ENCODE measurements around the gene TCF25.
"Not testable (repeated sequence)": the region's sequence is repeated elsewhere in the genome, so short reads cannot be mapped to it uniquely, and the experiment has no call there.

The TCF25 gene

DNA sequence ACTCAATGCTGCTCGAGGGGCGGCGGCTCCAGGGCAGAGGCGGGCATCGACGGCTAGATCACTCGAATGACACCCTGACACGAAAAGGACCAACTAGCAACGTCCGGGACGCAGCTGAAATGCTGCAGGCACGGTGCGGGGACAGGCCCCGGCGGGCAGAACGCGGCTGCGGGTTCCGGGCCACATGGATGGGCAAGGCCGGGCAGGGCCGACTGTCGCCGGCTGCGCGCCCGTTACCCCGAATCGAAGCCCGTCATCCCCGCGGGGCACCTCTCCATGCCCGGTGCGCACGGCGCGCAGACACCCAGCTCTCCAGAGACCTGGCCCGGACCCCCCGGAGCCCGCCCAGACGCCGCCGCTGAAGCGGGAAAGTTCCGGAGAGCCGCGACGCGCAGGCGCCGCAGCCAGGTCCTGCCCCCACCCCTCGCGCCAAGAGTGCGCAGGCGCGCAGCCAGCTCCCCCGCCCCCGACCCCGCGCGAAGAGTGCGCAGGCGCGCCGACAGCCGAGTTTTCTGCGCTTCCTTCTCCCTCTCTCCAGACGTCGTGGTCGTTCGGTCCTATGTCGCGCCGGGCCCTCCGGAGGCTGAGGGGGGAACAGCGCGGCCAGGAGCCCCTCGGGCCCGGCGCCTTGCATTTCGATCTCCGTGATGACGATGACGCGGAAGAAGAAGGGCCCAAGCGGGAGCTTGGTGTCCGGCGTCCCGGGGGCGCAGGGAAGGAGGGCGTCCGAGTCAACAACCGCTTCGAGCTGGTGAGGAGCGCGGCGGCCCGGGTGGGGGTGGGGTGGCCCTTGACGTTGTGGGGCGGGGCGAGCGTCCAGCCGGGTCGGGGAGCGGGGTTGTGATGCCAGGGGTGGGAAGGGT lies at the start of gene TCF25:
TSS of gene TCF25 (plus strand) at position 484 of the 863 bp plus-strand sequence. CDS start at position 560, 76 bp downstream.
- Histone ChIP-seq H3K27ac (ENCODE audit: low read length) (peak within 1 kb of the TSS; percentile 92), H3K27me3 (ENCODE audit: low read depth, low read length) (no peaks in the 10 kb centered on the region), H3K36me3 (ENCODE audit: control insufficient read depth in 1 of 2, insufficient read depth in 2 of 2, low read length in 2 of 2) (peaks cover 0 to 12% of the 10 kb centered on the region in 2 donors), H3K4me1 (ENCODE audit: control insufficient read depth in 1 of 2, insufficient read depth in 2 of 2, low read length in 2 of 2) (peaks cover 0 to 18% of the 10 kb centered on the region in 2 donors), H3K9me3 (ENCODE audit: control insufficient read depth in 1 of 2, low read length in 2 of 2) (no peaks in the 10 kb centered on the region), H3K4me3 (ENCODE audit: low read depth in 1 of 2, low read length in 2 of 2) (peak within 1 kb of the TSS; percentile 68 to 70)

DNA sequence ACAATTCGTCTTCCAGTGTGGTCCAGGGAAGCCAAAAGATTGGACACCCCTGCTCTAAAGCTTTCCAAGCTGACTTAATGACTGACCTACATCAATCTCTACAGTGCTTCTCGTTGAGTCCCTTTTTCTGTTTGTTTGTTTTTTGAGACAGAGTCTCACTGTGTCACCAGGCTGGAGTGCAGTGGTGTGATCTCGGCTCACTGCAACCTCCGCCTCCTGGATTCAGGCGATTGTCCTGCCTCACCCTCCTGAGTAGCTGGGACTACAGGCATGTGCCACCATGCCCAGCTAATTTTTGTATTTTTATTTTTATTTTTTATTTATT lies 49.6 kb upstream of the TCF25 start:
- H3K4me1 ChIP-seq (ENCODE audit: control insufficient read depth in 1 of 2, insufficient read depth in 2 of 2, low read length in 2 of 2); H3K9me3 ChIP-seq (ENCODE audit: control insufficient read depth in 1 of 2, low read length in 2 of 2); H3K27me3 ChIP-seq (ENCODE audit: low read depth, low read length); H3K4me3 ChIP-seq (ENCODE audit: low read depth in 1 of 2, low read length in 2 of 2); H3K36me3 ChIP-seq (ENCODE audit: control insufficient read depth in 1 of 2, insufficient read depth in 2 of 2, low read length in 2 of 2); H3K27ac ChIP-seq (ENCODE audit: low read length): not testable (repeated sequence)

DNA sequence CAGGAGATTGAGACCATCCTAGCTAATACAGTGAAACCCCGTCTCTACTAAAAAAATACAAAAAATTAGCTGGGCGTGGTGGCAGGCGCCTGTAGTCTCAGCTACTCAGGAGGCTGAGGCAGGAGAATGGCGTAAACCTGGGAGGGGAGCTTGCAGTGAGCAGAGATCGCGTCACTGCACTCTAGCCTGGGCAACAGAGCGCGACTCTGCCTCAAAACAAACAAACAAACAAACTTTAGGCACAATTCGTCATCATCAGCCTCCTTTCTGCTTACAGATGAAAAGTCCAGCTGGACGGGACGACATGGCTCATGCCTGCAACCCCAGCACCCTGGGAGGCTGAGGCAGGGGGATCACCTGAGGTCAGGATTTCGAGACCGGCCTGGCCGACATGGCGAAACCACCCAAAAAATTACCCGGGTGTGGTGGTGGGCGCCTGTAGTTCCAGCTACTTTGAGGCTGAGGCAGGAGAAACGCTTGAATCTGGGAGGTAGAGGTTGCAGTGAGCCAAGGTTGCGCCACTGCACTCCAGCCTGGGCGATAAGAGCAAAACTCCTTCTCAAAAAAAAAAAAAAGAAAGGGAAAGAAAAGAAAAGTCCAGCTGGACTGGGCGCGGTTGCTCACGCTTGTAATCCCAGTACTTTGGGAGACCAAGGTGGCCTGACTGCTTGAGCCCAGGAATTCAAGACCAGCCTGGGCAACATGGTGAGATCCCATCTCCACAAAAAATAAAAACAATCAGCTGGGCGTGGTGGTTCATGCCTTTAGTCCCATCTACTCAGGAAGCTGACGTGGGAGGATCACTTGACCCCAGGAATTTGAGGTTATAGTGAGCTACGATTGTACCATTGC lies 46.6 kb upstream of the TCF25 start:
- H3K36me3 ChIP-seq (ENCODE audit: control insufficient read depth in 1 of 2, insufficient read depth in 2 of 2, low read length in 2 of 2), result no peaks in the 10 kb centered on the region
- no peaks in the 10 kb centered on the region for H3K9me3 ChIP-seq (ENCODE audit: control insufficient read depth in 1 of 2, low read length in 2 of 2)
- H3K27ac ChIP-seq (ENCODE audit: low read length), result no peak overlapping the region
- no peaks in the 10 kb centered on the region for H3K27me3 ChIP-seq (ENCODE audit: low read depth, low read length)
- peaks cover 0 to 13% of the 10 kb centered on the region in 2 donors for H3K4me1 ChIP-seq (ENCODE audit: control insufficient read depth in 1 of 2, insufficient read depth in 2 of 2, low read length in 2 of 2)
- no peak overlapping the region for H3K4me3 ChIP-seq (ENCODE audit: low read depth in 1 of 2, low read length in 2 of 2)

DNA sequence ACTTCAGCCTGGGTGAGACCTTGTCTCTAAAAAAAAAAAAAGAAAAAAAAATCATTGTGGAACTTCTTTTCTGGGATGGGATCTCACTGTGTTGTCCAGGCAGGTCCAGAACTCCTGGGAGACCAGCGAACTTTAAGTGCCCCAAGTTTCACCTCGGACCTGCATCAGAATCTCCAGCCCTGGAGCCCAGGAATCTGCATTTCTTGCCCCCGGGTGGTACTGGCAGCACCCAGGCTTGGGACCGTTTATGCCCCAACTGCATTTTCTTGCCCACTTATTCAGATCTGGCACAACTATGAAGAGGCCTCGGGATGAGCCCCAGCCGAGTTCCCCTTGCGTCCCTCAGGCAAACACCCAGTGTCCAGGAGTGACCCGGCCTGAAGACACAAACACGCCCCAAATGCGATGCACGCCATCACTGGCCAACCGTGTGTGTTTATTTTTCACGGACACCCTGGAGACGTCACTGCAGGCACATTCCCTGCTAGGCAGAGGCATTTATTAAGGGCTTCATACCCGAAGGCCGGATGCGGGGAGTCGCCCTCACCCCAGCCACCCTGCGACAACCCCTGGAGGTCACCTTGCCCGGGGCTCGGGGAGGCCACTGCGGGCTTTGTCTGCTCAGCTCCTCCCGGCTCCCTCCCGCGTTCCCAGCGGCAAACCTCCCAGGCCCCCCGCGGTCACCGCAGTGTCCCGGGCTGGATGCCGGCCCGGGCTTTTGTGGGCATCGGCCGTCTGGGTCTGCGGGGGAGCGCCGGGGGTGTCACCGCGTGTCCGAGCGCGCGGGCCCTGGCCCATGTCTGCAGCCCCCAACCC lies 45.8 kb upstream of the TCF25 start:
- Histone ChIP-seq H3K9me3 (ENCODE audit: control insufficient read depth in 1 of 2, low read length in 2 of 2) (no peaks in the 10 kb centered on the region), H3K4me3 (ENCODE audit: low read depth in 1 of 2, low read length in 2 of 2) (peak overlapping the region; percentile 31 to 62), H3K4me1 (ENCODE audit: control insufficient read depth in 1 of 2, insufficient read depth in 2 of 2, low read length in 2 of 2) (peaks cover 0 to 13% of the 10 kb centered on the region in 2 donors), H3K36me3 (ENCODE audit: control insufficient read depth in 1 of 2, insufficient read depth in 2 of 2, low read length in 2 of 2) (no peaks in the 10 kb centered on the region), H3K27me3 (ENCODE audit: low read depth, low read length) (no peaks in the 10 kb centered on the region), H3K27ac (ENCODE audit: low read length) (no peak overlapping the region)

GRCh38 chr16:89828199-89828869 lies 45.1 kb upstream of the TCF25 start, which contains the start of gene SPIRE2:
SPIRE2 (plus strand) TSS chr16:89828475; CDS start chr16:89828551, 76 bp downstream.
- Histone ChIP-seq H3K4me3 (ENCODE audit: low read depth in 1 of 2, low read length in 2 of 2) (peak within 1 kb of the TSS; percentile 45 to 62), H3K27ac (ENCODE audit: low read length) (peak within 1 kb of the TSS; percentile 71), H3K27me3 (ENCODE audit: low read depth, low read length) (no peaks in the 10 kb centered on the region), H3K36me3 (ENCODE audit: control insufficient read depth in 1 of 2, insufficient read depth in 2 of 2, low read length in 2 of 2) (no peaks in the 10 kb centered on the region), H3K9me3 (ENCODE audit: control insufficient read depth in 1 of 2, low read length in 2 of 2) (no peaks in the 10 kb centered on the region), H3K4me1 (ENCODE audit: control insufficient read depth in 1 of 2, insufficient read depth in 2 of 2, low read length in 2 of 2) (peaks cover 0 to 13% of the 10 kb centered on the region in 2 donors)

GRCh38 chr16:89828870-89829629 lies 44.3 kb upstream of the TCF25 start:
- Histone ChIP-seq H3K36me3 (ENCODE audit: control insufficient read depth in 1 of 2, insufficient read depth in 2 of 2, low read length in 2 of 2) (no peaks in the 10 kb centered on the region), H3K27me3 (ENCODE audit: low read depth, low read length) (no peaks in the 10 kb centered on the region), H3K4me1 (ENCODE audit: control insufficient read depth in 1 of 2, insufficient read depth in 2 of 2, low read length in 2 of 2) (peaks cover 0 to 13% of the 10 kb centered on the region in 2 donors), H3K4me3 (ENCODE audit: low read depth in 1 of 2, low read length in 2 of 2) (peak overlapping the region; percentile 45 to 56), H3K27ac (ENCODE audit: low read length) (peak overlapping the region; percentile 71), H3K9me3 (ENCODE audit: control insufficient read depth in 1 of 2, low read length in 2 of 2) (no peaks in the 10 kb centered on the region)

- Histone ChIP-seq H3K4me3 (ENCODE audit: low read depth in 1 of 2, low read length in 2 of 2) (no peak overlapping the region), H3K9me3 (ENCODE audit: control insufficient read depth in 1 of 2, low read length in 2 of 2) (no peaks in the 10 kb centered on the region), H3K27ac (ENCODE audit: low read length) (peak overlapping the region; percentile 71), H3K27me3 (ENCODE audit: low read depth, low read length) (no peaks in the 10 kb centered on the region), H3K4me1 (ENCODE audit: control insufficient read depth in 1 of 2, insufficient read depth in 2 of 2, low read length in 2 of 2) (peaks cover 0 to 13% of the 10 kb centered on the region in 2 donors), H3K36me3 (ENCODE audit: control insufficient read depth in 1 of 2, insufficient read depth in 2 of 2, low read length in 2 of 2) (no peaks in the 10 kb centered on the region)
Observed at GRCh38 chr16:89829630-89830437, 43.6 kb upstream of the TCF25 start.

DNA sequence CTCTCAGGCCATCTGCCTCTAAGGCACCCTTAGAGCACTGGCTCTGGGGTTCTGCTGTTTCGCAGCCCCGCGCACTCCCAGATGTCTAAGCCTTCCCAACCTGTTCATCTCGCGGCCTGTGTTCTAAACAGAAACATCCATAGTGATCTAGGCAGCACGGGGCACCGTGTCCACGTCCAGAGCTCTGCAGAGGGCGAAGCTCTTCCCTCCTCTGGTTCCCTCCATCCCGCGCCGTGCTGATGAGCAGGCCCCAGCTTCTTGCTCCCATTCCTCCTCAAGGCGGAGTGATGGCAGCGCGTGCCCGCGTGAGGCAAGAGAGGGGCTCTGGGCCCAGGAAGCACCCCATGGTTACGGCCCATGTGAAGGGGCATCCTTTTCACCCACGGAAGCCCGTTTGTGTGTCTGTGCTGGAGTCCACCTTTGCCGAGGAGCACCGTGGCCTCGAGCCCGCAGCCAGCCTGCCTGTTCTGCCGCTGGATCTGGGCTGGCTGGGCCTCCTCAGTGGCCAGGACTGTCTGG lies 41.5 kb upstream of the TCF25 start:
- Histone ChIP-seq H3K36me3 (ENCODE audit: control insufficient read depth in 1 of 2, insufficient read depth in 2 of 2, low read length in 2 of 2) (no peaks in the 10 kb centered on the region), H3K4me1 (ENCODE audit: control insufficient read depth in 1 of 2, insufficient read depth in 2 of 2, low read length in 2 of 2) (peaks cover 0 to 13% of the 10 kb centered on the region in 2 donors), H3K27ac (ENCODE audit: low read length) (no peak overlapping the region), H3K27me3 (ENCODE audit: low read depth, low read length) (no peaks in the 10 kb centered on the region), H3K9me3 (ENCODE audit: control insufficient read depth in 1 of 2, low read length in 2 of 2) (no peaks in the 10 kb centered on the region), H3K4me3 (ENCODE audit: low read depth in 1 of 2, low read length in 2 of 2) (no peak overlapping the region)

DNA sequence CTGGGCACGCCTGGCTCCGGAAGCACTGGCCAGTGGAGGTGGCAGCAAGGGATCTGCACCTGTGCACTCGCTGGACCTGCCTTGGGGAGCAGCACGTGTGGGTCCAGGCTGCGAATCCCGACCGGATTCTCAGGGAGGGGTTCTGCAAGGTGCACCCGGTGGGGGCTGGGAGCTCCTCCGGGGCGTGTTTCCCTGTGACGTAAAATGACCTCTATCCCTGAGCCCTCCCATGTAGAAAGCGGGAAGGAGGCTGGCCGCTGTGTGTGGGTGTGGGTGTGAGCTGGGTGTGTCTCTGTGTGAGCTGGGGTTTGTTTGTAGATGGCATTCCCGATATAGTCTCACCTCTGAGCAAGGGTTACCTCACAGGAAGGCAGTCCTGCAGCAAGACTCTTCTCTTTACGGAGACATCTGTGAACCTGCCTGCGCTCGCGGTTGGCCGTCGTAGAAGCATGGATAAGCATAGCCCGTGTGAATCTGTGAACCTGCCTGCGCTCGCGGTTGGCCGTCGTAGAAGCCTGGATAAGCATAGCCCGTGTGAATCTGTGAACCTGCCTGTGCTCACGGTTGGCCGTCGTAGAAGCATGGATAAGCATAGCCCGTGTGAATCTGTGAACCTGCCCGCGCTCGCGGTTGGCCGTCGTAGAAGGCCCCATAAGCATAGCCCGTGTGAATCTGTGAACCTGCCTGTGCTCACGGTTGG lies 39.6 kb upstream of the TCF25 start:
- H3K27ac ChIP-seq (ENCODE audit: low read length), result peak overlapping the region; percentile 9
- not testable (repeated sequence) for H3K9me3 ChIP-seq (ENCODE audit: control insufficient read depth in 1 of 2, low read length in 2 of 2); H3K4me3 ChIP-seq (ENCODE audit: low read depth in 1 of 2, low read length in 2 of 2); H3K27me3 ChIP-seq (ENCODE audit: low read depth, low read length); H3K36me3 ChIP-seq (ENCODE audit: control insufficient read depth in 1 of 2, insufficient read depth in 2 of 2, low read length in 2 of 2); H3K4me1 ChIP-seq (ENCODE audit: control insufficient read depth in 1 of 2, insufficient read depth in 2 of 2, low read length in 2 of 2)
